ENCODE results near the gene RIC1.

DNA sequence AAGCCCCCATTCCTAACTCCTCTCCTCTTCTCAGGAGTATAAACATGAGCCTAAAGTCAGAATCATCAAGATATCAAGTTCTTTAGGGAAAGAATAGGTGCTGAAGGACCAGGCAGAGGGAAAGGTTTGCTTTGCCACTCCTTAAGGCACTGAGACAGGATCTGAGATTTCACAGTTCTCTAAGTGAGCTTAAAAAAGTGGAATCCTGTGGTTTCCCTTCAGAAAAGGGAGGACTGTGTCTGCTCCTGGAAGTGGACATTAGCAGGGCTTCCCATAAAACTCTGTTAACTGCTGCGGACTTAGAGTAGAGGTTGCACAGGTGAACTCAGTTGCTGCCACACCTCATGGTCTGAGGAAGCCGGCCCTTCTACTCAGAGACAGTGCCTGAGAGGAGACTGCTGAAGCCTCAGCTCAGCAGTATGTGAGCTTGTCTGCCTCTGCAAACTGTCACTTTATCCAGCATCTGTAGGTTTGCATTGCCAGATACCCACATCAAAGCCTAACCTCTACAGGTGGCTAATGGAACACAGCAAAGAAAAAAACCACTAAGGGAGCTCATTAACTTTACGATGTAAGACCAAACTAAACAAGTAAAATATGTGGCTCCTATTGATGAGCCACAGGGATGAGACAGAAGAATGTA, 42.9 kb downstream of the RIC1 start:
- no peak for TF ChIP-seq POLR2A (IDR thresholded peaks at IDR 0.05)
- no peak for TF ChIP-seq CTCF (IDR thresholded peaks at IDR 0.05)
- TF ChIP-seq EP300 (IDR thresholded peaks at IDR 0.05), result no peak
